HCT116 (cell line): Measurements from ENCODE around the gene NRCAM.

Experiments used
- CBX3 ChIP-seq: IDR thresholded peaks from 2 replicates; pipeline ENCODE4 v1.6.1; 2012; ENCODE audit warnings: low read depth
- CEBPB ChIP-seq: IDR thresholded peaks from 2 replicates; pipeline ENCODE4 v1.6.1; 2012; ENCODE audit warnings: low read depth
- EGR1 ChIP-seq: IDR thresholded peaks from 2 replicates; pipeline ENCODE4 v1.6.1; 2012; ENCODE audit warnings: low read depth
- ELF1 ChIP-seq: IDR thresholded peaks from 2 replicates; pipeline ENCODE4 v1.6.1; 2012; ENCODE audit warnings: low read depth, borderline replicate concordance
- EZH2 ChIP-seq: fragments of 200-600 bp; sonication (generic); IDR thresholded peaks from 2 replicates; pipeline ENCODE4 v1.6.1; 2017; ENCODE audit warnings: antibody characterized with exemption, mixed run types
- JUND ChIP-seq: IDR thresholded peaks from 2 replicates; pipeline ENCODE4 v1.6.1; 2012
- MAX ChIP-seq: IDR thresholded peaks from 2 replicates; pipeline ENCODE4 v1.6.1; 2012
- POLR2A ChIP-seq: IDR thresholded peaks from 2 replicates; pipeline ENCODE4 v1.7.0; 2011; ENCODE audit warnings: borderline replicate concordance; ENCODE audit not compliant: insufficient read depth, insufficient read length; ENCODE audit errors: extremely low read depth
- ZNF274 ChIP-seq: fragments of 200-500 bp; sonication (Bioruptor generic); IDR thresholded peaks from 2 replicates; pipeline ENCODE4 v1.6.1; 2014; ENCODE audit warnings: mild to moderate bottlenecking, low read depth, low read length, inconsistent platforms
- TF ChIP-seq, protein P1 (sequence below), 3 experiments: fragments of 200-600 bp in 1 of 3; sonication (generic) in 1 of 3; IDR thresholded peaks in 2 of 3; conservative IDR thresholded peaks in 1 of 3; 2 replicates each; pipeline ENCODE4 v1.5.1; 2012 to 2017; ENCODE audit warnings: low read depth in 2 of 3, low read length in 2 of 3, antibody characterized with exemption in 1 of 3, borderline replicate concordance in 1 of 3, control low read depth in 1 of 3, mild to moderate bottlenecking in 1 of 3, mixed read lengths in 1 of 3, mixed run types in 1 of 3, moderate library complexity in 1 of 3; ENCODE audit not compliant: insufficient read depth in 1 of 3
- TF ChIP-seq, protein P2 (sequence below): IDR thresholded peaks from 2 replicates; pipeline ENCODE4 v1.6.1; 2012; ENCODE audit warnings: low read depth

GRCh38 chr7:108120933-108121332, 335.3 kb downstream of the NRCAM start:
- TF ChIP-seq EZH2 (no peak), JUND (no peak), POLR2A (no peak), ELF1 (no peak), CBX3 (no peak), CEBPB (no peak), MAX (no peak), ZNF274 (no peak), EGR1 (no peak)
- TF ChIP-seq, protein P1, sequence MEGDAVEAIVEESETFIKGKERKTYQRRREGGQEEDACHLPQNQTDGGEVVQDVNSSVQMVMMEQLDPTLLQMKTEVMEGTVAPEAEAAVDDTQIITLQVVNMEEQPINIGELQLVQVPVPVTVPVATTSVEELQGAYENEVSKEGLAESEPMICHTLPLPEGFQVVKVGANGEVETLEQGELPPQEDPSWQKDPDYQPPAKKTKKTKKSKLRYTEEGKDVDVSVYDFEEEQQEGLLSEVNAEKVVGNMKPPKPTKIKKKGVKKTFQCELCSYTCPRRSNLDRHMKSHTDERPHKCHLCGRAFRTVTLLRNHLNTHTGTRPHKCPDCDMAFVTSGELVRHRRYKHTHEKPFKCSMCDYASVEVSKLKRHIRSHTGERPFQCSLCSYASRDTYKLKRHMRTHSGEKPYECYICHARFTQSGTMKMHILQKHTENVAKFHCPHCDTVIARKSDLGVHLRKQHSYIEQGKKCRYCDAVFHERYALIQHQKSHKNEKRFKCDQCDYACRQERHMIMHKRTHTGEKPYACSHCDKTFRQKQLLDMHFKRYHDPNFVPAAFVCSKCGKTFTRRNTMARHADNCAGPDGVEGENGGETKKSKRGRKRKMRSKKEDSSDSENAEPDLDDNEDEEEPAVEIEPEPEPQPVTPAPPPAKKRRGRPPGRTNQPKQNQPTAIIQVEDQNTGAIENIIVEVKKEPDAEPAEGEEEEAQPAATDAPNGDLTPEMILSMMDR (IDR thresholded peaks at IDR 0.05 in 2 of 3, conservative IDR thresholded peaks at IDR 0.05 in 1 of 3; ENCODE audit: borderline replicate concordance in 1 of 3, insufficient read depth in 1 of 3, low read depth in 2 of 3, low read length in 2 of 3), result no peak
- TF ChIP-seq, protein P2, sequence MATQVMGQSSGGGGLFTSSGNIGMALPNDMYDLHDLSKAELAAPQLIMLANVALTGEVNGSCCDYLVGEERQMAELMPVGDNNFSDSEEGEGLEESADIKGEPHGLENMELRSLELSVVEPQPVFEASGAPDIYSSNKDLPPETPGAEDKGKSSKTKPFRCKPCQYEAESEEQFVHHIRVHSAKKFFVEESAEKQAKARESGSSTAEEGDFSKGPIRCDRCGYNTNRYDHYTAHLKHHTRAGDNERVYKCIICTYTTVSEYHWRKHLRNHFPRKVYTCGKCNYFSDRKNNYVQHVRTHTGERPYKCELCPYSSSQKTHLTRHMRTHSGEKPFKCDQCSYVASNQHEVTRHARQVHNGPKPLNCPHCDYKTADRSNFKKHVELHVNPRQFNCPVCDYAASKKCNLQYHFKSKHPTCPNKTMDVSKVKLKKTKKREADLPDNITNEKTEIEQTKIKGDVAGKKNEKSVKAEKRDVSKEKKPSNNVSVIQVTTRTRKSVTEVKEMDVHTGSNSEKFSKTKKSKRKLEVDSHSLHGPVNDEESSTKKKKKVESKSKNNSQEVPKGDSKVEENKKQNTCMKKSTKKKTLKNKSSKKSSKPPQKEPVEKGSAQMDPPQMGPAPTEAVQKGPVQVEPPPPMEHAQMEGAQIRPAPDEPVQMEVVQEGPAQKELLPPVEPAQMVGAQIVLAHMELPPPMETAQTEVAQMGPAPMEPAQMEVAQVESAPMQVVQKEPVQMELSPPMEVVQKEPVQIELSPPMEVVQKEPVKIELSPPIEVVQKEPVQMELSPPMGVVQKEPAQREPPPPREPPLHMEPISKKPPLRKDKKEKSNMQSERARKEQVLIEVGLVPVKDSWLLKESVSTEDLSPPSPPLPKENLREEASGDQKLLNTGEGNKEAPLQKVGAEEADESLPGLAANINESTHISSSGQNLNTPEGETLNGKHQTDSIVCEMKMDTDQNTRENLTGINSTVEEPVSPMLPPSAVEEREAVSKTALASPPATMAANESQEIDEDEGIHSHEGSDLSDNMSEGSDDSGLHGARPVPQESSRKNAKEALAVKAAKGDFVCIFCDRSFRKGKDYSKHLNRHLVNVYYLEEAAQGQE, result no peak
